ENCODE results near the gene APP.
"Not testable (repeated sequence)": the region's sequence is repeated elsewhere in the genome, so short reads cannot be mapped to it uniquely, and the experiment has no call there.

APP gene

GRCh38 chr21:25942135-25942534 lies 228.4 kb downstream of the APP start:
- DNase-seq (ENCODE audit: low read depth) = peak; percentile 22

- peak; percentile 69 for DNase-seq (ENCODE audit: low read depth)
Measured at GRCh38 chr21:25939396-25939761, 231.2 kb downstream of the APP start.

GRCh38 chr21:25938658-25939395 lies 231.7 kb downstream of the APP start:
- DNase-seq (ENCODE audit: low read depth) = peak; percentile 41

- DNase-seq (ENCODE audit: low read depth) = peak; percentile 61
Measured at GRCh38 chr21:25936776-25937175, 233.8 kb downstream of the APP start.

- DNase-seq (ENCODE audit: low read depth) = peak; percentile 93
Measured at GRCh38 chr21:25934771-25935224, 235.8 kb downstream of the APP start.

- peak; percentile 92 for DNase-seq (ENCODE audit: low read depth)
Measured at GRCh38 chr21:25934130-25934529, 236.4 kb downstream of the APP start.

GRCh38 chr21:25931765-25932164 lies 238.8 kb downstream of the APP start:
- DNase-seq (ENCODE audit: low read depth) = no peak

GRCh38 chr21:25929856-25930520 lies 240.6 kb downstream of the APP start:
- DNase-seq (ENCODE audit: low read depth) = peak; percentile 58

GRCh38 chr21:25927195-25927880 lies 243.2 kb downstream of the APP start:
- DNase-seq (ENCODE audit: low read depth) = no peak

- DNase-seq (ENCODE audit: low read depth) = peak; percentile 34
Measured at GRCh38 chr21:25925936-25926335, 244.6 kb downstream of the APP start.

GRCh38 chr21:25925064-25925800 lies 245.3 kb downstream of the APP start:
- no peak for DNase-seq (ENCODE audit: low read depth)

GRCh38 chr21:25918152-25918551 lies 252.4 kb downstream of the APP start:
- DNase-seq (ENCODE audit: low read depth) = not testable (repeated sequence)

GRCh38 chr21:25916226-25916625 lies 254.3 kb downstream of the APP start:
- DNase-seq (ENCODE audit: low read depth) = peak; percentile 39

- no peak for DNase-seq (ENCODE audit: low read depth)
Measured at GRCh38 chr21:25913479-25913878, 257.1 kb downstream of the APP start.

GRCh38 chr21:25912402-25912746 lies 258.2 kb downstream of the APP start:
- no peak for DNase-seq (ENCODE audit: low read depth)

- DNase-seq (ENCODE audit: low read depth) = no peak
Measured at GRCh38 chr21:25911730-25912401, 258.7 kb downstream of the APP start.

- no peak for DNase-seq (ENCODE audit: low read depth)
Measured at GRCh38 chr21:25910809-25911208, 259.8 kb downstream of the APP start.

- no peak for DNase-seq (ENCODE audit: low read depth)
Measured at GRCh38 chr21:25909341-25909740, 261.2 kb downstream of the APP start.

- peak; percentile 23 for DNase-seq (ENCODE audit: low read depth)
Measured at GRCh38 chr21:25908495-25908894, 262.1 kb downstream of the APP start.

GRCh38 chr21:25907573-25908275 lies 262.8 kb downstream of the APP start:
- peak; percentile 38 for DNase-seq (ENCODE audit: low read depth)

- no peak for DNase-seq (ENCODE audit: low read depth)
Measured at GRCh38 chr21:25906587-25906986, 264.0 kb downstream of the APP start.

All from amniotic epithelial cell (primary cell).